HL-60/S4 (cell line): Measurements from ENCODE around the gene SETBP1.

Source experiments
- in situ Hi-C: fragments of 300-500 bp; cut with MboI; formaldehyde crosslinking; loops from 2 replicates; pipeline ENCODE4 v1.14.3; 2022; ENCODE audit warnings: low sequenced_read_pairs

The SETBP1 gene

GRCh38 chr18:44856157-44856556 is 175.5 kb downstream of the SETBP1 start:
- in situ Hi-C loops: no loop called here

- in situ Hi-C loops: no loop called here
Observed at GRCh38 chr18:44857081-44857480, 176.4 kb downstream of the SETBP1 start.

GRCh38 chr18:44857744-44858491 is 177.2 kb downstream of the SETBP1 start:
- in situ Hi-C loops: no loop called here

- in situ Hi-C loops: no loop called here
Observed at GRCh38 chr18:44859263-44859662, 178.6 kb downstream of the SETBP1 start.

GRCh38 chr18:44859751-44860439 is 179.2 kb downstream of the SETBP1 start:
- in situ Hi-C loops: no loop called here

GRCh38 chr18:44862112-44862511 is 181.4 kb downstream of the SETBP1 start:
- in situ Hi-C loops: no loop called here

- in situ Hi-C loops: no loop called here
Observed at GRCh38 chr18:44866103-44866502, 185.4 kb downstream of the SETBP1 start.

GRCh38 chr18:44869533-44869932 is 188.8 kb downstream of the SETBP1 start:
- in situ Hi-C loops: no loop called here

GRCh38 chr18:44870631-44871502 is 190.2 kb downstream of the SETBP1 start:
- in situ Hi-C loops: no loop called here

GRCh38 chr18:44871771-44872170 is 191.1 kb downstream of the SETBP1 start:
- in situ Hi-C loops: no loop called here

- in situ Hi-C loops: no loop called here
Observed at GRCh38 chr18:44876024-44876423, 195.3 kb downstream of the SETBP1 start.

GRCh38 chr18:44876755-44877154 is 196.1 kb downstream of the SETBP1 start:
- in situ Hi-C loops: no loop called here

GRCh38 chr18:44878335-44878734 is 197.6 kb downstream of the SETBP1 start:
- in situ Hi-C loops: no loop called here

- in situ Hi-C loops: no loop called here
Observed at GRCh38 chr18:44880170-44880569, 199.5 kb downstream of the SETBP1 start.

- in situ Hi-C loops: no loop called here
Observed at GRCh38 chr18:44881461-44882162, 200.9 kb downstream of the SETBP1 start.

- in situ Hi-C loops: no loop called here
Observed at GRCh38 chr18:44882163-44882868, 201.6 kb downstream of the SETBP1 start.

GRCh38 chr18:44883671-44884070 is 203.0 kb downstream of the SETBP1 start:
- in situ Hi-C loops: no loop called here

GRCh38 chr18:44884431-44884830 is 203.7 kb downstream of the SETBP1 start:
- in situ Hi-C loops: no loop called here

GRCh38 chr18:44885507-44885906 is 204.8 kb downstream of the SETBP1 start:
- in situ Hi-C loops: no loop called here

- in situ Hi-C loops: no loop called here
Observed at GRCh38 chr18:44887227-44887631, 206.5 kb downstream of the SETBP1 start.
